WI38 (cell line): ENCODE measurements around the gene C11orf42.
"Not testable (repeated sequence)": the region's sequence is repeated elsewhere in the genome, so short reads cannot be mapped to it uniquely, and the experiment has no call there.

Experiments used
- H3K4me3 ChIP-seq: 2 replicates; pipeline ENCODE4 v1.5.1; 2011; ENCODE audit warnings: low read depth, mild to moderate bottlenecking, control low read depth, low read length
- TF ChIP-seq, protein P1 (sequence below): IDR thresholded peaks from 2 replicates; pipeline ENCODE4 v1.5.1; 2012; ENCODE audit warnings: low read depth, mild to moderate bottlenecking, control low read depth, low read length

C11orf42 gene

DNA sequence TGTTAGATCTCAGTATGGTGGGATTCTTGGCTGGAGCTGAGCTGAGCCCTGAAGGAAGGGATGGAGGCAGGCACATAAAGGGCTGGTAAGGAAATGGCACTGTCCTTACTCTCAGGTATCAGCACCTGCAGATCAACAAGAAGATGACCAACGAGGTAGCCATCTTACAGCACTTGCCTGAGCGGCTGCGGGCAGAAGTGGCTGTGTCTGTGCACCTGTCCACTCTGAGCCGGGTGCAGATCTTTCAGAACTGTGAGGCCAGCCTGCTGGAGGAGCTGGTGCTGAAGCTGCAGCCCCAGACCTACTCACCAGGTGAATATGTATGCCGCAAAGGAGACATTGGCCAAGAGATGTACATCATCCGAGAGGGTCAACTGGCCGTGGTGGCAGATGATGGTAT is 36.0 kb downstream of the C11orf42 start:
- no peak overlapping the region for H3K4me3 ChIP-seq
- TF ChIP-seq, protein P1, sequence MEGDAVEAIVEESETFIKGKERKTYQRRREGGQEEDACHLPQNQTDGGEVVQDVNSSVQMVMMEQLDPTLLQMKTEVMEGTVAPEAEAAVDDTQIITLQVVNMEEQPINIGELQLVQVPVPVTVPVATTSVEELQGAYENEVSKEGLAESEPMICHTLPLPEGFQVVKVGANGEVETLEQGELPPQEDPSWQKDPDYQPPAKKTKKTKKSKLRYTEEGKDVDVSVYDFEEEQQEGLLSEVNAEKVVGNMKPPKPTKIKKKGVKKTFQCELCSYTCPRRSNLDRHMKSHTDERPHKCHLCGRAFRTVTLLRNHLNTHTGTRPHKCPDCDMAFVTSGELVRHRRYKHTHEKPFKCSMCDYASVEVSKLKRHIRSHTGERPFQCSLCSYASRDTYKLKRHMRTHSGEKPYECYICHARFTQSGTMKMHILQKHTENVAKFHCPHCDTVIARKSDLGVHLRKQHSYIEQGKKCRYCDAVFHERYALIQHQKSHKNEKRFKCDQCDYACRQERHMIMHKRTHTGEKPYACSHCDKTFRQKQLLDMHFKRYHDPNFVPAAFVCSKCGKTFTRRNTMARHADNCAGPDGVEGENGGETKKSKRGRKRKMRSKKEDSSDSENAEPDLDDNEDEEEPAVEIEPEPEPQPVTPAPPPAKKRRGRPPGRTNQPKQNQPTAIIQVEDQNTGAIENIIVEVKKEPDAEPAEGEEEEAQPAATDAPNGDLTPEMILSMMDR = no peak

DNA sequence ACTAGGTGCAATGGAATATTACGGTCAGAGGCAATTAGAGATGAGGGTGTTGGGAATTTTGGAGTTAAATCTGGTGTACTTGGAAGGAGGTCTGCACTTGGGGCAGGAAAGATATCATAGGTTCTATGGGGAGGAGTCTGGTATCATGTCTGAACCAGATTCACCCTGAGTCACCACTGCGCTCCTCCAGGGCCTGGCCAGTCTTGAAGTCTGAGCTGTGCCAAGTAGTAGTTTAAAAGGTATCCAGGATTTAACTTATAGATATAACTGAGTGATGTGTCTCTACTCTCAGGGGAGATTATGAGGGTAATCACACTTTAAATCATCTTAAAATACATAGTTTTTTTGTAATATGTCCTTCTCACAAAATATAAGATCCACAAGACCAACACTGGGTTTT is 40.2 kb downstream of the C11orf42 start:
- TF ChIP-seq, protein P1 = no peak
- H3K4me3 ChIP-seq = no peak overlapping the region

DNA sequence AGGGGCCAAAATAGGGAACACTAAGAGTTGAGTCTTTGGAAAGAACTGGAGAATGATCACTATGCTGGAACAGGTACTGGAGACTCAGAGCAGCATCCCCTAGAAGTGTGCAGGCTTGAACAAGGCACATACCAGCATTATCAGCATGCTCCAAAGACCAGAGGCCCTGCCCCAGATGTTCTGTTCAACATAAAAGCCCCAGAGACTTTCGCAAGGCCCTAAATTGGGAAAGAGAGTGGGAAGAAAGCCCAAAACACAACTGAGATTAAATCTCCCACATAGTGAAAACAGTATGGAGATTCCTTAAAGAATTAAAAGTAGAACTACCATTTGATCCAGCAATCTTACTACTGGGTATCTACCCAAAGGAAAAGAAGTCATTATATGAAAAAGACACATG is 42.9 kb downstream of the C11orf42 start:
- TF ChIP-seq, protein P1 = no peak
- no peak overlapping the region for H3K4me3 ChIP-seq

DNA sequence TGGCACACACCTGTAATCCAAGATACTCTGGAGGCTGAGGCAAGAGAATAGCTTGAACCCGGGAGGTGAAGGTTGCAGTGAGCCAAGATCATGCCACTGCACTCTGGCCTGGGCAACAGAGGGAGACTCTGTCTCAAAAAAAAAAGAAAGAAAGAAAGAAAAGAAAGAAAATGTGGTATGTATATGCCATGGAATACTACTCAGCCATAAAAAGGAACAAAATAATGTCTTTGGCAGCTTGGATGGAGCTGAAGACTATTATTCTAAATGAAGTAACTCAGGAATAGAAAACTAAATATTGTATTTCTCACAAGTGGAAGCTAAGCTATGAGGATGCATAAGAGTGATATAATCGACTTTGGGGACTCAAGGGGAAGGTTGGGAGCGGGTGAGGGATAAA is 43.5 kb downstream of the C11orf42 start:
- H3K4me3 ChIP-seq = not testable (repeated sequence)

DNA sequence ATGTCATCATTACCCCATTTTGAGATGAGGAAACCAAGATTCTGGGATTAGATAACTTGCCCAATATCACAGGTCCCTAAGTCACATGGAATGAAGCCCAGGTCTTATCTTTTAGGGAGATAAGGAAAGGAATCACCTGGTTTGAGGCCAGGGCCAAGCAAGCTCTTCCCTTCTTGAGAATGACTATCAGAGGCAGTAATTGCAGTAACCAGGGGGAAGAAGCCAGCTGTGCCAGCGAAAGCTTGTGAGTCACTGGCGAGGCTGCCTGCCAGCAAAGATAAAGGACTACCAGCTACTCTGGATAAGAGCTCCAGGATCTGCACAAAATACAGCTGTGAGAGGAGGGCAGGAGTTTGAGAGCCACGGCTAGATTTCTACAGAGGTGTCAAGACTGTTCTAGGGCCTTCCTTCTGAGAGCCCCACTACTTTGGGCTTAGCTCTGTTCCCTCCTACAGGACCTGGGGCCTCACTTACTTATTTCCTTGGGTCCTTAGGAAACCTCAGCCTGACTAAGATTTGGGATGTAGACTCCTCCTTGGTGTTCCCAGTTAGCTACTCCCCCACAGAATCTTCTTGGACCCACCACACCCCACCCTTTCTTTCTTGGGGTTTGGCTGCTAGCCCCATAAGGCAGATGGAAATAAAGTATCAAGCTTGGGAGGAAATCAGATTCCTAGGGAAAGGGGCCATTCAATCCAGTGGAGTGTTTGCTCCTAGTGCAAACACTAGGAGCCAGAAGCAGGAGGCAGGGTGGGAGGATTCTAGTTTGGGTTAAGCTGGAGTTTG is 44.6 kb downstream of the C11orf42 start:
- TF ChIP-seq, protein P1 = no peak
- H3K4me3 ChIP-seq = no peak overlapping the region

DNA sequence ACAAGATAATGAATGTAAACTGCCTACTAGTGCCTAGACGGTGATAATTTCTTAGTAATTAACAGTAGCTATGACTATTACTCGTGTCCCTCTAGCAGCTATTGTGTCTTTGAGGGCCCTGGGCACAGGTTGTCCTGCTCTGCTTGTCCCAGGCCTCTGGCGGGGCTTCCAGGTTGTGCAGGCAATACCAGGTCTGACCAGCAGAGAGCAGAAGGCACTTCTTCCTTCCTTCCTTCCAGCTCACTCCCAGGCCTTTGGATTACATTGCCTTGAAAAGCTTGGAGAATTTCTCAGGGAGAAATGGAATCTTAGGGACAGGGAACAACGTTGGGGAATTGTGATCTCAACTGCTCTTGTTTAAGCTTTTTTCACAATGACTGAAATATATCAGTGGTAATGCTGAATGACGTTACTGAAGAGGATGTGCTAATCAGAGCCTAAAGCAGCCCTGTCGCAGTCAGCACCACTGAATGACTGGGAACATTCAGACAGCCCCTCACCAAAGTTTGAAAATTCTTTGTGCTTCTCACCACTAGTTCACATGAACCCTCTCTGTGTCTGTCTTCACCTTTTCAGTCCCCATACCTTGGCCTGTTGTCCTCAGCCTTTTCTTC is 45.9 kb downstream of the C11orf42 start:
- TF ChIP-seq, protein P1 = peak; percentile 84
- no peak overlapping the region for H3K4me3 ChIP-seq

DNA sequence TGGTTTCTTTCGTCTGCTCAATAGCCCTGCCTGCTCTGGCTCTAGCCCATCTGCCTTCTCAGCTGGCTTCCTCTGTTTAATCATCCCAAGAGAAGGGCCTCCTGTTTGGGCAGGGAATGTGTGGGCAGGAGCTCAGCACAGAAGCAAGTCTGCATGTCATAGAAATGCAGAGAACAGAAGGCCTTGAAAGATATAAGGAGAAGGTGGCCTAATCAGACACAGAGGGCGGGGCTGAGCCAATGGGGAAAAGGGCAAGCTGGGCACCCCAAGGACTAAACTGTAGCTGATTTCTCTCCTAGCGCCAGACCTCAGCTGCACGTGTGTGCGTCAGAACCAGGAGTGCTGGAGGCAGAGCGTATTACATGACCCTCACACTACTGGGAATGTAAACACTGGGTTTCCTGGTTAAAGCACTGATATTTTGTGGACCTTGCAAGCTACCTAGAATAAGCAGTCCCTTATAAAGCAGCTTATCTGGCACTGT is 46.7 kb downstream of the C11orf42 start:
- no peak overlapping the region for H3K4me3 ChIP-seq
- TF ChIP-seq, protein P1 = no peak
